B cell (primary cell): Measurements from ENCODE around the gene ST6GAL1.

Experiments used
- CTCF ChIP-seq: fragments of 200-600 bp; IDR thresholded peaks from one replicate; pipeline ENCODE4 v1.8.0; 2022; ENCODE audit warnings: antibody characterized with exemption, mild to moderate bottlenecking
- EZH2 ChIP-seq: IDR thresholded peaks from 2 replicates; pipeline ENCODE4 v1.6.1; 2012; ENCODE audit warnings: borderline replicate concordance, low read depth, mild to moderate bottlenecking, moderate library complexity, low read length; ENCODE audit not compliant: insufficient read depth, poor library complexity, severe bottlenecking

- TF ChIP-seq CTCF = no peak
- no peak for TF ChIP-seq EZH2
These were observed 35.0 kb downstream of the ST6GAL1 start for GRCh38 chr3:186965141-186965879.
